Neural cell (in vitro differentiated cells): ENCODE measurements around the gene DGCR8.

ENCODE experiments used
- CTCF ChIP-seq: fragments of 450-650 bp; IDR thresholded peaks from 2 replicates; pipeline ENCODE4 v1.5.1; 2014; ENCODE audit warnings: antibody characterized with exemption, mild to moderate bottlenecking, moderate library complexity; ENCODE audit not compliant: poor library complexity, severe bottlenecking
- EZH2 ChIP-seq: fragments of 200-600, 300-800 bp; shearing (Covaris generic), sonication (generic); IDR thresholded peaks from 2 replicates; pipeline ENCODE4 v1.6.1; 2014; ENCODE audit warnings: antibody characterized with exemption, low read length, borderline replicate concordance, mild to moderate bottlenecking; ENCODE audit not compliant: insufficient read depth, poor library complexity, severe bottlenecking
- TAF1 ChIP-seq: IDR thresholded peaks from 2 replicates; pipeline ENCODE4 v1.6.1; 2012; ENCODE audit warnings: low read depth

- no peak for TF ChIP-seq CTCF
- no peak for TF ChIP-seq EZH2
- TF ChIP-seq TAF1, result no peak
These were observed 12.4 kb downstream of the DGCR8 start for GRCh38 chr22:20092477-20092854.
